DLD1 (cell line): ENCODE measurements around the gene BCO2.

ENCODE experiments used
- in situ Hi-C: cut with HindIII; loops from 2 replicates; pipeline ENCODE4 v1.10.0; 2017; ENCODE audit warnings: low sequenced_read_pairs

Gene BCO2

DNA sequence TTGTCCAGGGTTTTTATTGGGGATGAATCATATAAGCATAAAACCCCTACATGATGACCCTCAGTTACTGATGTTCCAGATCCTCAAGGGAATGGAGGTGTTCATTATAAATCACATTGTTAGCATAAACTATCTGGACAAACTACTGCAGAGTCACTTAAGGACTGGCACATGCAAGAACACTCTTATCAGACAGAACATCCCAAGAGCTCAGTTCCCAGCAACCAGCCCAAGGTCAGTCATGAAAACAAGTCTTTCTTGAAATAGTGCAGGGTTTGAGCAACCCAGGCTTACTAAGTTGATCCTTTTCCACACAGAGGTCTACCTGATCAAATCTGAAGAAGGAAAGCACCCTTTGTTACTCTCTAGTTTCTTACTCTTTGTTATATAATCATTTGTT, 37.4 kb downstream of the BCO2 start:
- in situ Hi-C loops, result no loop called here

DNA sequence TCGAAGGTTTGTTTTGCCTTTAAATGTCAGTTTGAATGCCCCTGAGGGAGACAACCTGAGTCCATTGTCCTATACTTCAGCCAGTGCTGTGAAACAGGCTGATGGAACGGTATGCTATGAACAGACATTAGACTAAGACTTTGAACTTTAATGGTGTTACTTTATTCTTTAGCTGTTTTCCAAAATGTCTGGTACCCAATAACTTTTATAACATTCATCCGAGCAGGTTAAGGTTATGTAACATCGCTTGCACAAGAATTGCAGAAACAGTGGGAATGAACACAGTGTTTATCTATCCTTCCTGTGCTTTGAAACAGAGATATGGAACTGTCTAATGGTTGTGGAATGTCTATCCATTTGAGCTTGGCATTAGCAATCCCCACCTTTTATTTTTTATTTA, 38.4 kb downstream of the BCO2 start:
- in situ Hi-C loops, result no loop called here

DNA sequence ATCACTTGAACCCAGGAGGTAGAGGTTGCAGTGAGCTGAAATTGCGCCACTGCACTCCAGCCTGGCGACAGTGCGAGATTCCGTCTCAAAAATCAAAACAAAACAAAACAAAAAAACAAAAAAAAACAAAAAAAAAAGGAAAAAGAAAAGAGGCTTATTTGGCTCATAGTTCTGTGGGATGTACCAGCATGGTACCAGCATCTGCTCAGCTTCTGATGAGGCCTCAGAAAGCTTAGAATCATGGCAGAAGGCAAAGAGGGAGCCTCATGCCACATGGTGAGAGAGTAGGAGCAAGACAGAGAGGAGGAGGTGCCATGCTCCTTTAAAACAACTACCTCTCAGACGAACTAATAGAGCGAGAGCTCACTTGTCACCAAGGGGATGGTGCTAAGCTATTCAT, 40.3 kb downstream of the BCO2 start:
- in situ Hi-C loops, result no loop called here

DNA sequence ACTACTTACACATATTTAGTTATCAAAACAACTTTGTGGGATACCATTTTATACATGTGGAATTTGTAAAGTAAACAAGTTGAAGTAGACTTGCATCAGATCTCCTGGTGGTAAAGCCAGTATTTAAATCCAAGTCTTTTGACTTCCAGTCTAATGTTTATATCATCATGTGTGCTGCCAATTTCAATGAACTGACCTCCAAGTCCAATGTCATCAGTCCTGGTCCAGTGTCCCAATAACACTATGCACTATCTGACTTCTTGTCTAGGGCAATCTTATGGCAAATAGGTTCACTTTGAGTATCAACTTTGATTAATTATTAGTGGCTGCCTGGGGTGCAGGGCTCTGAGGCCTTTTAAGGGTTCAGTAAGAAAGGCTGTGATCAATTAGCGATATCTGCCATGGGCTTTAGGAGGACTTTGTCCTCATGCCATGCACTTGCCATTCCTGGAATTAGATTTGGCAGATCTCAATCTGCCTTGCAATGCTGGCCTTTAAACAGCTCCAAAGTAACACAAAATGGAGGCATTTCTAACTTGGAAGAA, 41.3 kb downstream of the BCO2 start:
- in situ Hi-C loops, result no loop called here

DNA sequence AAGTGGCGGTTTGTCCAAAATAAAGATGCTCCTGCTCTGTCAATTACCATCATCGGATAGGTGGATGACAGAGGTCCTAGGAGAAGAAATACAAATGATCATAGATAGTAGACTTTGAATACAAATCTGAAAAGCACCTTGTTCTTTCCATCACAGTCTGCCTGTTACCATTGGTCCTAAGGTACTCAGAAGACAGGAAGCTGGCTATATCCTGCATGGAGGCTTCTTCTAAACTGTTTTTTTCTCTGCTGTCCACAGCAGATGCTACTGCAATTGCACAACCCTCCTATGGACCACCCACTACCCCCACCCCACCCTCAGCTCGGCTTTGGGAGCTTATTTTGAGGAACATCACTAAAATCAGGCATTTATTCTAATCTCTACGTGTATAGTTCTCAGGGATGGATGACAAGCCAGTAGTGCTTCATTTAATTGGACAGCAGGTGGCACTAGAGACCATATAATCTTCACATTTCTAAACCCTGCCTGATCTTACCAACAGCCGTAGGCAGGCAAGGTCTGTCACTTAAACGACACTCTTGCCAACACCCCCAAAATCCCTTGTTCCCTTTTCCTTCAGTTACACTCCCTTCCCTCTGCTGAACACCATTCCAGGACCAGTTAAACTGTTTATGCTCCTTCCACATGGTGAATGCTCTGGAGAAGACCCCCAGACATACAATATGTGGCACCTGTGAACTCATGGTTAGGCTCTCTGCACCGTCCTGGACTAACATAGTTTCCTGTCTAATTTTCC, 44.3 kb downstream of the BCO2 start:
- in situ Hi-C loops, result no loop called here

DNA sequence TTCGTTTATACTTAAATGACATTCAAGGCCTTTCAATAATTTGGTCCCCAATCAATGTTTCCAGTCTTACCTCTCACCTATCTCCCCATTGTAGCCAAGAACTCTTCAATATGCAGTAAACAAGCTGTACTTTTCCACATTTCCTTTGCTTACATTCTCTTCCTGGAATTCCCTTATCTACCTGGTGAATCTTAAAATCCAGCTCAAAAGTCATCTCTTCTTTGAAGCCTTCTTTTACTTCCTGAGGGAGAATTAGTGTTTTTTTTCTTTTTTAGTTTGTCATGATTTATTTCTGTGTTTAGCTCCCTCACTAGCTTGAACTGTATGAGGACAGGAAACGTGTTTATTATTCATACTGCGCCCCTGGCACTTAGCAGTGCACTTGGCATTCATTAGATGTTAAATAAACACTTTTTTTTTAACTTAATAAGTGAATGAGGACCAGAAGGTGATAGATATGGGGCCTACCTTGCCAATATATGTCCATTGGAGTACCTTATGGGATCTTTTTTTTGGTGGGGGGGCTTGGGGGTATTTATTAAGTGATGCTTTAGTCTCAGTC, 46.0 kb downstream of the BCO2 start:
- in situ Hi-C loops, result no loop called here

DNA sequence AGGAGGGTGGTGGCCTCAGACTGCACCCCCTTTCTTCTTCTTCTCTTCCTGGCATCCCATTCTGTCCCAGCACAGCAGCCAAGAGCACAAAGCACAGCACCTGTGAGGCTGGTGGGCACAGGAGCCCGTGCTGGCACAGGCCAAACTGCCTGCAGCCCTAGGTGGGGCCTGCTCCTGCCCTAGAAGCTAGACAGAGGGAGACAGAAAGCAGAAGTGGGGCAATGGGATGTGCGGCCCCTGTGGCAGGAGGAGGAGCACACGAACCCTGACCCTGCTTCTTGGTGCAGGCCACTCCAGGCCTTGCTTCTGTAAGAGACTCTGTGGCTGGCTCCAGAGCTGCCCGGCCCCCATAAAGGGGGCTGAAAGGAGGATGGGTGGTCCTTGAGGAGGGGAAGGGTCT, 47.0 kb downstream of the BCO2 start:
- in situ Hi-C loops, result no loop called here

DNA sequence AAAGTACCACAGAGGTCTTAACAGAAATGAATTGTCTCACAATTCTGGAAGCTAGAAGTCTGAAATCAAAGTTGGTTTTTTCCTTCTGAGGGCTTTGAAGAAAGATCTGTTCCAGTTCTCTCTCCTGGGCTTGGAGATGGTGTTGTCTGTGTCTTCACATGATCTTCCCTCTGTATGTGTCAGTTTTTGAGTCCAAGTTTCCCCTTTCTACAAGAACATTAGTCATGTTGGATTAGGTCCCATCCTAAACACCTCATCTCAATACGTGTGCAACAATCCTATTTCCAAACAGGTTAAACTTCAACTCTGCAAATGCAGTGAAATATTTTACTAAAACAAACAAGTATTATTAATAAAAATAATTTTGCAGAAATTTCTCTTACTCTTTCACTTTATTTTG, 47.8 kb downstream of the BCO2 start:
- in situ Hi-C loops, result no loop called here

DNA sequence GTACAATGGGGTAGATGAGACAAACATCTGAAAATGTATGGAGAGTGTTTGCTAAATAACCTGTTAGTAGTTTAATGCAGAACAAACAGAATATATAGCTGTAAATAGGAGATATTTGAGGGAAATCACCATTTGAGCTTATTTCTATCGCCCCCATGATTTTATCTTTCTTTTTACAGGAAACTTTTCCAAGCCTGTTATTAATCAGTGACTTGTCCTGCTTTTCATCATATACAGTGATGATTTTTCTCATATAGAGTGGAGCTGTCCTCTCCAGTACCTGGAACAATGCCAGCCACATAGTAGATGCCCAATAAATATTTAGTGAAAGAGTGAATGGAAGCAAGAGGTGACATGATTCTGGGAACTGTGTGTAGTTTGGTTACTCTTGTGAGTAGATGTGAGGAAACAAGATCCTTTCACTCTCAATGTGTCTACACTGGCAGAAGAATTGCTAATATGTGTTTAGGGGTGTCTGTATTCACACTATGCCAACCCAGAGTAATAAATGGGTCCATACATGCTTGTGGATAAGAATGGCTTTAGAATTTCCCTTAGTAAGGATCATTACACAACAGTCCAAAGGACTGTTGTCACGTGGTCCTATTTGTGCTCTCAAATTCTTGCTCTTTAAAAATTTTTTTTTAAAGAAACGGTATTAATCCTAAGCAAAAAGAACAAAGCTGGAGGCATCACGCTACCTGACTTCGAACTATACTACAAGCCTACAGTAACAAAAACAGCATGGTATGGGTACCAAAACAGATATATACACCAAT, 48.6 kb downstream of the BCO2 start:
- in situ Hi-C loops, result no loop called here

DNA sequence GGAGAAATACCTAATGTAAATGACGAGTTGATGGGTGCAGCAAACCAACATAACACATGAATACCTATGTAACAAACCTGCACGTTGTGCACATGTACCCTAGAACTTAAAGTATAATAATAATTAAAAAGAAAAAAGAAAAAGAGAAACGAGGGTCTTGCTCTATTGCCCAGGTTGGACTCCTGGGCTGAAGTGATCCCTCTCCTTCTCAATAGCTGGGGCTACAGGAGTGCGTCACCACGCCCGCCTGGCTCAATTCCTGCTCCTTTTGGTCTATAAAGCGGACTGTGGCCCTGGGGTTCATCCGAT, 50.4 kb downstream of the BCO2 start:
- in situ Hi-C loops, result no loop called here

DNA sequence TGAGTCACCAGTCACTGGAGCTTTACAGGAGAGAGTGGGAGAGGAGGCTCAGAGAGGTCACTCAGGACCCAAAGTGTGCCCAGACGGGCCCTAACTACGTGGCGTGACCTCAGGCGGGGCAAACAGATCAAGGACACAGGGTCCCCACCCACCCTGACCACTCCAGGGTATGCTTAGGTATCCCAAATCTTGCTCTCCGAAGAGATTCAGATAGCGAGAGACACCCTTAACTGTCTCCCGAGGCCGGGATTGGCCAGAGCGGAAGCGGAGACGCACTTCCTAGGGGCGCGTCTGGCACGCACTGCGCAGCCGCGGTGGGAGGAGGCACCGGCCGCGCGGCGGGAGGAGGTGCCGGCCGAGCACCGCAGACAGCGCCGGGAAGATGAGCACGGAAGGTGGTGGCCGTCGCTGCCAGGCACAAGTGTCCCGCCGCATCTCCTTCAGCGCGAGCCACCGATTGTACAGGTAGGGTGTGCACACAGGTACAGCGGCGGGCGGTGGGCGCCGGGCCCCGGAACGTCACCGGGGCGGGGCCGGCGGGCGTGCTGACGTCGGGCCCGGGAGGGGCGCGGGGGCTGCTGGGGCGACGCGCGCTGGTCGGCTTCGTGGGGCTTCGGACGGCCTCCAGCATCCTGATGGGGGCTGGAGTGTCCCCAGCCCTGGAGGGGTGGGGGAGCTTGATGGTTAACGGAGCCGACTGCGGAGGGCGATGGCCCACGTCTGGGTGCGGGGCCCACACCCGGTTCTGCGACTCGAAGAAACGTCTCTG, 50.9 kb downstream of the BCO2 start, which contains the start of gene PTS:
Gene PTS (plus strand): TSS at position 367 of the 769 bp plus-strand sequence. CDS start 16 bp downstream, at position 383.
- in situ Hi-C loops, result no loop called here

DNA sequence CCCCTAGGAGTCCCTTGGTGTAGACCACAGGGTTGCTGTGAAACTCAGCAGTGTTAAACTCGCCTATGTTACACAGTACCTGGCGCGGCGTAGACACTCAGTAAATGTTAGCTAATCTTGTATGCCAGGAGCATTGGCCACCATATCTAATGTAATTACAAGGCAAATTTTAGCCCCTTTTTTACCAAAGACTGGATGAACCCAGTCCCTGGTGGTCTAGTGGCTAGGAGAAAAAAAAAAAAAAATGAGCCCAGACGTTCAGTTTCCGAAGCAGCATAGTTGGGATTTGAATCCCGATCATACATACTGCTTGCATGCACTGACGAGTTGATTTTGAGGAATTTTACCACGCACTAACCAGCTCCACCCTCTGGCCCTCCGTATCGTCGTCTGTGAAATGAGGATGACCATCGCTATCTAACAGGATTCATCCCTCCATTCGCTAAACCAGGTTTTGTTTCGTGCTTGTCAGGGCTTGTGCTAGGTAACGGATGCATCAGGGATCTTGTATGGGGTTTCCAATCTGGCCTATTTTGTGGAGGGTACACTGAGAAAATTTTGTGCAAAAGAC, 51.6 kb downstream of the BCO2 start:
- in situ Hi-C loops, result no loop called here

DNA sequence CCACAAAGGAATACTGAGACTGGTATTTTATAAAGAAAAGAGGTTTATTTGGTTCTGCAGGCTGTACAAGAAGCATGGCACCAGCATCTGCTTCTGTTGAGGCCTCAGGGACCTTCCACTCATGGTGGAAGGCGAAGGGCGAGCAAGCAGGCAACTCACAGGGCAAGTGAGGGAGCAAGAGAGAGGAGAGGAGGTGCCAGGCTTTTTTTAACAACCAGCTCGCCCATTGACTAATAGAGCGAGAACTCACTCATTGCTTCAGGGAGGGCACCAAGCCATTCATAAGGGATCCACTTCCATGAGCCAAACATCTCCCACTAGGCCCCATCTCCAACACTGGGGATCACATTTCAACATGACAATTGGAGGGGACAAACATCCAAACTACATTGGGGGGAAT, 52.2 kb downstream of the BCO2 start:
- in situ Hi-C loops, result no loop called here

DNA sequence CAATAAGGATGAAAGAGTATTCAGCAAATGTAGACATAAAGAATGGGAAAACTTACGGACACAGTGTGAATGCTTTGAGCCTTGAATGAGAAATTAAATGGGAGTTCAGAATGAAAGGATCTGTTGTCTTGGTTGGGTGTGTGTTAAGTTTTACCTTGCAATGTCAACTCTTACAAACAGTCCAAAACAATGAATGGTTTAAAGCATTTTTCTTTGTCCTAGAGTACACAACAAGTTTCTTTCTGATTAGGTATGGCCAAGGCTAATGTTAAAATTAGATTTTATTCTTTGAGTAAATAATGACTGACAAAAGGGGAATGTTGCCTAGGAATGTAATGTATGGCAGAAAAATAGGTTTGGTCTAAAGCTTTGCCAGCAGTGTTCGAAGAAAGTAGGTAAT, 53.4 kb downstream of the BCO2 start:
- in situ Hi-C loops, result no loop called here

DNA sequence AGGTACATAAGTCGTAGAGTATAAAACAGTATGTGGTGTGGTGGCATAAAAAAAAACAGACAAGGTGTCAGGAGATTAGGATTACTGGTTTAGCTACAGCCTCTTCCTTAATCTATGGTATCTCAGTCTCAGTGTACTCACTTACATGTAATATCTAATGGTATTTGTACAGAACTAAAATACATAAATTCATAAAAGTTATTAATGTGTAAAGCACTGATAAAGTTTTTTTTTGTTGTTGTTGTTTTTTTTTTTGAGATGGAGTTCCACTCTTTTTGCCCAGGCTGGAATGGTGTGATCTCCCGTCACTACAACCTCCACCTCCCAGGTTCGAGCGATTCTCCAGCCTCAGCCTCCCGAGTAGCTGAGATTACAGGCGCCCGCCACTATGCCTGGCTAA, 53.8 kb downstream of the BCO2 start:
- in situ Hi-C loops, result no loop called here

DNA sequence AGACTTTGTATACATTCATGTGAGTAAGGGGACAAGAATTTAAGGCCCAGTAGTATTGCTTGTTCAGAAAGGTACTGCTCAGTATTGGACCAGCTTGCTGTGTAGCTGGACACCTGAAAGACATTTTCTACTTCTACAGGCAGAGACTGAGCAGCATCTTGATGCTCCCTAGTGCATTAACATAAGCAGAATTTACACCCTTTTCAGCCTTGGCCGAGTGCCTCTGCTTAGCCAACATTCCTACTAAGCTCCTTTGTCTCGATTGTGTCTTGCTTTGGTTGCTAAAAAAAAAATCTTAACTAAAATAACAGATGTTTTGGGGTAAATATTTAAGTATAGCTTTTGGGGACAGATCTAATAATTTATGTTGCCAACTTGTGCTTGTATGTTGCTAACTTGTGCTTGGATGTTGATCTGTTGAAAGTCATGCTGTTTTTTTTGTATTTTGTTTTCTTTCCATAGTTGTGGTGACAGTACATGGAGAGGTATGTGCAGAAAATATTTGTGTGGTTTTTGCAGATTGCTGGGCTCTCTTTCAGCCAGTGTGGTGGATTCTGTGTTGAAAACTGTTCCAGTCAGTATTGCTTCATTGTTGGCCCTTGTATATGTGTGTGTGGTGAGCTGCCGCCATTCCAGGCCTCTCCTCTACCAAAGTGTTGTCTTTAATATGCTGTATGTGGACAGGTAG, 54.6 kb downstream of the BCO2 start:
- in situ Hi-C loops, result no loop called here

DNA sequence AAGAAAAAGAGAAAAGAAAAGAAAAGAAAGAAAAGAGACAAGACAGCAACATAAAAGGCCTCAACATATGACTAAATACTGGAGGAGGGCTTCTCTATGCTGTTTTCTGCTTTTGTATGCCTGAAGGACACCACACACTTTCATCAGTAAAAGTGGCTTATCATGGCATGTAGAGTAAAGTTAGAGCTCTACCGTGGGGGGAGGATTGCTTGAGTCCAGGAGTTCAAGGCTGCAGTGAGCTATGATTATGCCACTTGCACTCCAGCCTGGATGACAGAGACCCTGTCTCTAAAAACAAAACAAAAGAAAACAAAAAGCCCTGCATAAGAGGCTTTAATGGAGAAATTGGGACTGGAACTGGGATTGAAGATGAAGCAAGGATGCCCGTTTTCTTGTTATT, 56.6 kb downstream of the BCO2 start:
- in situ Hi-C loops, result no loop called here

DNA sequence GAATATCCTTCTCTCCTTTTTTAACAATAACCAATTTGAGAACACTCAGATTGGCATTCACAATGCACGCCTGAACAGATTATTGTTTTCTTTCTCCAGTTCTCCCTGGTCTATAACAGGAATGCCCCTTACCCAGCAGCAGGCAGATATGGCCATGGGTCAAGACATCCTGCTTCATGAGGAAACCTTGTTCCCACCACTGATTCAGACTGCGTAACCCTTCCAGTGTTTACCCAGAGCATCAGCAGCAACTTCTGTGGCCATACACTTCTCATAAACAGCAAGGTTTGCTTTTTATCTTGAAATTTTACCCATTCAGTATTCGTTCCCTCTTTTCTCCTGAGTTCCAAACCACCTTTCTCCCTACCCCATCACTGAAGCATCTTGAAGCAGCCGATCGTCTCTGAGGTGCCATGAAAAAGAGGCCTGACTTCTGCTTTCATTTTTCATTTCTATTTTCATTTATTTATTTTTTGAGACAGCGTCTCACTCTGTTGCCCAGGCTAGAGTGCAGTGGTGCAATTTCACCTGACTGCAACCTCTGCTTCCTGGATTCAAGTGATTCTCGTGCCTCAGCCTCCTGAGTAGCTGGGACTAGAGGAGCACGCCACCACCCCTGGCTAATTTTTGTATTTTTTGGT, 60.6 kb downstream of the BCO2 start:
- in situ Hi-C loops, result no loop called here

DNA sequence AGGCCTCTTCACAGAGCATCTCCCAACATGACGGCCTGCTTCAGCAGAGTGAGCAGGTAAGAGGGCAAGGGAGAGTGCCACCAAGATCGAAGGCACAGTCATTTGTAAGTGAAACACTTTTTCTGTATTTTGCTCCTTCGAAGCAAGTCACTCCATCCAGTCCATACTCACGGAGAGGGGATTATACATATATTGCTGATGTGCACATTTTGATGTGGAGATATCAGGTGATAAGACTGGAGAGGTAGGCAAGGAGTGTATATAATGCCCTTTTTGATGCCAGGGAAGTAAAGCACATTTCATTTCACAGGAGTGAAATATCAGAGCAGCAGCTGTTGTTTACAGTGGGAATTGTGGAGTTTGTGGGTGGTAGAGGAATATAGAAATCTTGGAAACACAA, 62.1 kb downstream of the BCO2 start:
- in situ Hi-C loops, result no loop called here

DNA sequence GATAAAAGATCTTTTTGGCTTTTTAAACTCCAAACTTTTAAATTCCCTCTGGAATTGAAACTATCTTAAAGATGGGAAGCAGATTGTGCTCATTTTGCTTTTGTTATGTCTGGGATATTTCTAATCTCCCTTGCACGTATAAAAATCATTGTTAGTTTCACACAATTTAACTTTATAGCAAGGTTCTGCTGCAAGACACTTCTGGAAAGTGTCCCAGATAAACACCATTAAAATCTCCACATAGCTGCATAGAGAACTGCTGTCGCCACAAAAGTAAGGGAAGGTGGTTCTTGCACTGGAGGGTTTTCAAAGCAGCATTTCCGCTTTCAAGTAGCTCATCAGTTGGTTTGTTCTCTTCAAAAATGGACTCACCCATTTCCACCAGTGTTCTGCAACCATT, 62.7 kb downstream of the BCO2 start:
- in situ Hi-C loops, result no loop called here
